ENCODE results near the gene ALDH4A1.
"Not testable (repeated sequence)": the region's sequence is repeated elsewhere in the genome, so short reads cannot be mapped to it uniquely, and the experiment has no call there.

The ALDH4A1 gene

GRCh38 chr1:18858070-18858688 is 44.2 kb downstream of the ALDH4A1 start:
- no peak for DNase-seq (ENCODE audit: low read depth in 3 of 3)

- no peak for DNase-seq (ENCODE audit: low read depth in 3 of 3)
These were observed 45.9 kb downstream of the ALDH4A1 start for GRCh38 chr1:18856435-18856834.

- DNase-seq (ENCODE audit: low read depth in 3 of 3), result no peak
These were observed 46.8 kb downstream of the ALDH4A1 start for GRCh38 chr1:18855573-18855972.

- DNase-seq (ENCODE audit: low read depth in 3 of 3), result no peak
These were observed 47.9 kb downstream of the ALDH4A1 start for GRCh38 chr1:18854331-18855025.

GRCh38 chr1:18852501-18852900 is 49.9 kb downstream of the ALDH4A1 start:
- no peak for DNase-seq (ENCODE audit: low read depth in 3 of 3)

GRCh38 chr1:18849261-18849711 is 53.1 kb downstream of the ALDH4A1 start:
- no peak for DNase-seq (ENCODE audit: low read depth in 3 of 3)

- not testable (repeated sequence) for DNase-seq (ENCODE audit: low read depth in 3 of 3)
These were observed 54.6 kb downstream of the ALDH4A1 start for GRCh38 chr1:18847723-18848122.

GRCh38 chr1:18840145-18840544 is 62.2 kb downstream of the ALDH4A1 start:
- DNase-seq (ENCODE audit: low read depth in 3 of 3), result no peak

GRCh38 chr1:18836654-18837053 is 65.7 kb downstream of the ALDH4A1 start:
- no peak for DNase-seq (ENCODE audit: low read depth in 3 of 3)

- not testable (repeated sequence) for DNase-seq (ENCODE audit: low read depth in 3 of 3)
These were observed 70.0 kb downstream of the ALDH4A1 start for GRCh38 chr1:18832319-18832718.

GRCh38 chr1:18831656-18832055 is 70.7 kb downstream of the ALDH4A1 start:
- DNase-seq (ENCODE audit: low read depth in 3 of 3), result no peak

GRCh38 chr1:18830596-18830995 is 71.8 kb downstream of the ALDH4A1 start:
- DNase-seq (ENCODE audit: low read depth in 3 of 3), result no peak

- DNase-seq (ENCODE audit: low read depth in 3 of 3), result no peak
These were observed 72.7 kb downstream of the ALDH4A1 start for GRCh38 chr1:18829671-18830070.

GRCh38 chr1:18828224-18828623 is 74.1 kb downstream of the ALDH4A1 start:
- DNase-seq (ENCODE audit: low read depth in 3 of 3), result no peak

GRCh38 chr1:18823438-18823837 is 78.9 kb downstream of the ALDH4A1 start:
- no peak for DNase-seq (ENCODE audit: low read depth in 3 of 3)

Measured in stimulated activated CD4-positive, alpha-beta T cell treated with anti-CD3 and anti-CD28 coated beads, TNF-alpha, amount 100 ng/mL, for 24 hours (primary cell).